Left ventricle myocardium superior (tissue), 1 donor: ENCODE data around the gene EIF1. TPM values are rescaled to one million over a fixed set of nuclear protein-coding genes. Genes with fewer than 3 reads are reported as not detected.
"Not testable (repeated sequence)": the region's sequence is repeated elsewhere in the genome, so short reads cannot be mapped to it uniquely, and the experiment has no call there.

Source experiments
- ATAC-seq: fragments of 200-7000 bp; cut with Tn5 transposase; one replicate; pipeline ENCODE4 v1.9.1; 2020; ENCODE audit warnings: mild to moderate bottlenecking, moderate library complexity
- DNase-seq: peaks from one replicate; pipeline ENCODE4 v3.0.0-alpha.2; 2020
- intact Hi-C: fragments of 100-400 bp; cut with micrococcal nuclease; formaldehyde crosslinking; loops from one replicate; pipeline ENCODE4 v1.11.0; 2022
- total RNA-seq: library from RNA; stranded (reverse); fragmentation: NEBNext Ultra II Directional; extraction: Animal tissue kit (Norgen Biotek cat#: 25700); gene quantifications from one replicate; pipeline ENCODE4 v1.2.1, GENCODE V29; 2021
- donor health status: DM: no; HTN: yes; CAD: no; lungs with severe emphysema.

Gene EIF1
- total RNA-seq, 1 donor from 2014 or later, result 1,209 TPM

- intact Hi-C loops, result no loop called here
- ATAC-seq, result no peak
- DNase-seq, result no peak
Observed at GRCh38 chr17:41690497-41690896, 1.8 kb downstream of the EIF1 start.

GRCh38 chr17:41691031-41691777 lies 2.5 kb downstream of the EIF1 start:
- intact Hi-C loops, result no loop called here
- ATAC-seq (no peak), DNase-seq (no peak)

GRCh38 chr17:41692722-41693521 lies 4.2 kb downstream of the EIF1 start:
- DNase-seq, result no peak
- ATAC-seq, result no peak
- intact Hi-C loops, result no loop called here

GRCh38 chr17:41695134-41695661 lies 6.5 kb downstream of the EIF1 start:
- intact Hi-C loops, result no loop called here
- DNase-seq (no peak), ATAC-seq (no peak)

GRCh38 chr17:41695954-41696757 lies 7.5 kb downstream of the EIF1 start:
- intact Hi-C loops, result no loop called here
- ATAC-seq, result peak; percentile 30
- no peak for DNase-seq

- ATAC-seq (peak; percentile 88), DNase-seq (peak; percentile 79)
- intact Hi-C loops, result no loop called here
Observed at GRCh38 chr17:41697122-41697962, 8.7 kb downstream of the EIF1 start.

- intact Hi-C loops, ATAC-seq, DNase-seq: not testable (repeated sequence)
Observed at GRCh38 chr17:41700843-41701242, 12.2 kb downstream of the EIF1 start.

- ATAC-seq (no peak), DNase-seq (no peak)
- intact Hi-C loops, result no loop called here
Observed at GRCh38 chr17:41702712-41703111, 14.0 kb downstream of the EIF1 start.

GRCh38 chr17:41705271-41705991 lies 16.7 kb downstream of the EIF1 start:
- DNase-seq (no peak), ATAC-seq (no peak)
- intact Hi-C loops, result no loop called here

GRCh38 chr17:41707803-41708669 lies 19.4 kb downstream of the EIF1 start:
- DNase-seq (no peak), ATAC-seq (no peak)
- intact Hi-C loops, result no loop called here

- DNase-seq (no peak), ATAC-seq (no peak)
- intact Hi-C loops, result no loop called here
Observed at GRCh38 chr17:41710472-41711090, 21.9 kb downstream of the EIF1 start.

GRCh38 chr17:41711669-41712400 lies 23.1 kb downstream of the EIF1 start, which contains the start of gene GAST:
Gene GAST, plus strand, starts transcription at chr17:41712331. Its CDS starts 3,106 bp downstream, at chr17:41715437.
- intact Hi-C loops, result no loop called here
- ATAC-seq (no peak), DNase-seq (no peak)

- intact Hi-C loops, result no loop called here
- DNase-seq (no peak), ATAC-seq (no peak)
Observed at GRCh38 chr17:41717408-41718286, 29.0 kb downstream of the EIF1 start.

GRCh38 chr17:41718287-41718645 lies 29.6 kb downstream of the EIF1 start:
- intact Hi-C loops, result no loop called here
- ATAC-seq (no peak), DNase-seq (no peak)

GRCh38 chr17:41722231-41722630 lies 33.5 kb downstream of the EIF1 start:
- ATAC-seq (no peak), DNase-seq (no peak)
- intact Hi-C loops, result no loop called here
